HG03571 (cell line): ENCODE results near the gene HOXC6.
A peak's percentile ranks its signal among the peaks of the same experiment; 100 is the strongest.

Experiments used
- ATAC-seq: cut with Tn5 transposase; IDR thresholded peaks from one replicate; pipeline ENCODE4 v1.9.1; 2021; ENCODE audit not compliant: unreplicated experiment

Gene HOXC6

GRCh38 chr12:54012631-54013409 is 15.4 kb upstream of the HOXC6 start:
- ATAC-seq, result no peak

GRCh38 chr12:54014377-54015017 is 13.7 kb upstream of the HOXC6 start:
- ATAC-seq, result no peak

GRCh38 chr12:54015018-54015931 is 13.0 kb upstream of the HOXC6 start:
- ATAC-seq, result no peak

- no peak for ATAC-seq
These were observed 12.2 kb upstream of the HOXC6 start for GRCh38 chr12:54016051-54016450.

- no peak for ATAC-seq
These were observed 11.7 kb upstream of the HOXC6 start for GRCh38 chr12:54016478-54016964.

- peak; percentile 11 for ATAC-seq
These were observed 11.0 kb upstream of the HOXC6 start for GRCh38 chr12:54017027-54017788.

GRCh38 chr12:54017878-54018467 is 10.3 kb upstream of the HOXC6 start:
- ATAC-seq, result peak; percentile 81

- no peak for ATAC-seq
These were observed 9.7 kb upstream of the HOXC6 start for GRCh38 chr12:54018468-54018984.

GRCh38 chr12:54019091-54019811 is 9.0 kb upstream of the HOXC6 start:
- ATAC-seq, result no peak

- no peak for ATAC-seq
These were observed 8.2 kb upstream of the HOXC6 start for GRCh38 chr12:54019924-54020590.

GRCh38 chr12:54020591-54021405 is 7.4 kb upstream of the HOXC6 start:
- no peak for ATAC-seq

GRCh38 chr12:54021432-54022013 is 6.7 kb upstream of the HOXC6 start:
- ATAC-seq, result no peak

GRCh38 chr12:54022960-54023884 is 5.0 kb upstream of the HOXC6 start:
- no peak for ATAC-seq

GRCh38 chr12:54024127-54024526 is 4.1 kb upstream of the HOXC6 start:
- ATAC-seq, result no peak

GRCh38 chr12:54024581-54025305 is 3.5 kb upstream of the HOXC6 start:
- no peak for ATAC-seq
